Ovary (tissue), 9 donors: ENCODE measurements around the gene HOXA2. TPM values are rescaled to one million over a fixed set of nuclear protein-coding genes. Genes with fewer than 3 reads are reported as not detected.

Experiments used
- DNase-seq, 5 donors: peaks; one replicate each; pipeline ENCODE4 v3.0.0-alpha.2; 2019 to 2020
- H3K27ac ChIP-seq, 2 donors: fragments of 200-600 bp; one replicate each; pipeline versions ENCODE4 v1.5.1 to v1.8.0; 2019 to 2022
- H3K27me3 ChIP-seq: fragments of 200-600 bp; one replicate; pipeline ENCODE4 v1.8.0; 2022
- H3K36me3 ChIP-seq: fragments of 200-600 bp; sonication (generic); one replicate; pipeline ENCODE4 v1.5.1; 2019
- H3K4me1 ChIP-seq: one replicate; pipeline ENCODE4 v1.8.1; 2013; ENCODE audit warnings: mild to moderate bottlenecking, moderate library complexity; ENCODE audit not compliant: insufficient read depth
- H3K4me3 ChIP-seq: fragments of 200-600 bp; sonication (generic); one replicate; pipeline ENCODE4 v1.5.1; 2017
- H3K9me3 ChIP-seq, 2 donors: fragments of 200-600 bp in 1 of 2; sonication (generic) in 1 of 2; one replicate each; pipeline versions ENCODE4 v1.5.1 to v1.8.1; 2013 to 2019; ENCODE audit warnings: mild to moderate bottlenecking in 1 of 2, moderate library complexity in 1 of 2
- CTCF ChIP-seq, 3 donors: fragments of 450-650 bp in 2 of 3; fragments of 200-600 bp in 1 of 3; IDR thresholded peaks; one replicate each; pipeline versions ENCODE4 v1.5.1 to v1.8.0; 2016 to 2022; ENCODE audit warnings: antibody characterized with exemption in 3 of 3, mild to moderate bottlenecking in 1 of 3
- EP300 ChIP-seq: sonication (generic); formaldehyde crosslinking; IDR thresholded peaks from one replicate; pipeline ENCODE4 v1.6.1; 2017; ENCODE audit warnings: antibody characterized with exemption
- POLR2A ChIP-seq: fragments of 450-650 bp; IDR thresholded peaks from one replicate; pipeline ENCODE4 v1.6.1; 2017; ENCODE audit warnings: antibody characterized with exemption, mild to moderate bottlenecking, moderate library complexity
- WGBS, 3 donors: extraction: QIAGEN DNeasy Blood & Tissue Kit in 1 of 3; methylation state at CpG; one replicate each; pipeline versions ENCODE4 v1.1.5 to v1.1.7; 2013 to 2017; 5-methylcytosine and 5-hydroxymethylcytosine counted together
- intact Hi-C, 4 donors: fragments of 100-400 bp; cut with DNase I; formaldehyde crosslinking; loops; one replicate each; pipeline versions ENCODE4 v1.11.0 to v1.15.1; 2022 to 2023
- polyA plus RNA-seq, 2 donors: library from polyadenylated mRNA; stranded (reverse); fragments of 200-250 nt in 1 of 2; fragments of 350-450 nt in 1 of 2; fragmentation: Illumina TruSeq in 1 of 2; extraction: RNeasy Lipid Tissue Mini Kit (QIAGEN cat#74804) in 1 of 2; gene quantifications; one replicate each; pipeline ENCODE4 v1.2.3, GENCODE V29; 2013 to 2014
- total RNA-seq, 7 donors: library from RNA; depleted of rRNA in 2 of 7; stranded (reverse); fragments of >200 nt in 2 of 7; fragmentation: NEBNext Ultra II Directional in 3 of 7; extraction: Animal tissue kit (Norgen Biotek cat#: 25700) in 3 of 7; gene quantifications; one replicate each; pipeline versions ENCODE4 v1.1.0 to v1.2.4, GENCODE V29; 2016 to 2023
- donor health status: DM: no; HTN: no; CAD: no; lungs with moderate emphysema.
- donor health status: DM: no; HTN: no; CAD: no.
- donor health status: Bipolar disorder and iron deficiency.
- donor health status: DM: yes; HTN: yes; CAD: no.
- donor health status: DM: no; HTN: no; CAD: no.
- donor health status: DM: yes; HTN: yes; CAD: no.

HOXA2 gene
- total and polyA plus RNA-seq, 9 donors, result 0.36 to 9.0 (median 1.1) TPM; not detected in 2

- Histone ChIP-seq H3K4me1 (peaks cover 4% of the 10 kb centered on the region), H3K27ac (no peak overlapping the region), H3K27me3 (no peaks in the 10 kb centered on the region), H3K9me3 (no peaks in the 10 kb centered on the region), H3K4me3 (peak overlapping the region; percentile 87), H3K36me3 (no peaks in the 10 kb centered on the region)
- 7 to 12% (median 9%) methylated on average over 33 of the region's 33 CpGs for WGBS, 3 donors
- TF ChIP-seq POLR2A, result no peak
- no peak for TF ChIP-seq CTCF (IDR thresholded peaks at IDR 0.05)
- TF ChIP-seq EP300, result no peak
- no peak for DNase-seq
- intact Hi-C loops, result no loop called here
These were observed 7.2 kb downstream of the HOXA2 start for GRCh38 chr7:27095050-27095896.

- Histone ChIP-seq H3K27ac (no peak overlapping the region), H3K4me1 (peaks cover 4% of the 10 kb centered on the region), H3K36me3 (no peaks in the 10 kb centered on the region), H3K4me3 (no peak overlapping the region), H3K9me3 (no peaks in the 10 kb centered on the region), H3K27me3 (no peaks in the 10 kb centered on the region)
- DNase-seq, result peak in 1 of 5 donors; percentile 37
- TF ChIP-seq CTCF (IDR thresholded peaks at IDR 0.05) (no peak), EP300 (no peak), POLR2A (no peak)
- WGBS, 3 donors, result 49 to 65% (median 52%) methylated on average over 29 of the region's 29 CpGs
- intact Hi-C loops, result no loop called here
These were observed 8.0 kb downstream of the HOXA2 start for GRCh38 chr7:27094304-27095049.

- no peak for DNase-seq
- 73 to 77% (median 76%) methylated on average over 6 of the region's 6 CpGs for WGBS, 3 donors
- Histone ChIP-seq H3K27me3 (no peaks in the 10 kb centered on the region), H3K4me1 (peaks cover 4% of the 10 kb centered on the region), H3K9me3 (no peaks in the 10 kb centered on the region), H3K4me3 (no peak overlapping the region), H3K27ac (no peak overlapping the region), H3K36me3 (no peaks in the 10 kb centered on the region)
- intact Hi-C loops, result no loop called here
- no peak for TF ChIP-seq EP300
- TF ChIP-seq POLR2A, result no peak
- TF ChIP-seq CTCF (IDR thresholded peaks at IDR 0.05), result no peak
These were observed 9.1 kb downstream of the HOXA2 start for GRCh38 chr7:27093184-27093895.

GRCh38 chr7:27092819-27093110, 9.7 kb downstream of the HOXA2 start:
- intact Hi-C loops, result no loop called here
- Histone ChIP-seq H3K4me3 (no peak overlapping the region), H3K27me3 (peaks cover 2% of the 10 kb centered on the region), H3K36me3 (no peaks in the 10 kb centered on the region), H3K4me1 (peaks cover 4% of the 10 kb centered on the region), H3K9me3 (no peaks in the 10 kb centered on the region), H3K27ac (no peak overlapping the region)
- TF ChIP-seq POLR2A (no peak), EP300 (no peak), CTCF (IDR thresholded peaks at IDR 0.05) (no peak)
- no peak for DNase-seq
- 36 to 70% (median 42%) methylated on average over 1 of the region's 1 CpG for WGBS, 3 donors
